Measurements from ENCODE around the gene LYSMD3.
"Not testable (repeated sequence)": the region's sequence is repeated elsewhere in the genome, so short reads cannot be mapped to it uniquely, and the experiment has no call there.

LYSMD3 gene

GRCh38 chr5:90529194-90529938 lies at the start of gene LYSMD3:
Gene LYSMD3, minus strand, starts transcription at chr5:90529584. Its CDS starts 4,295 bp downstream, at chr5:90525289.
- peaks cover 6% of the 10 kb centered on the region; the same call in 1 of the 2 replicates for H3K36me3 ChIP-seq (ENCODE audit: control insufficient read depth, insufficient read depth, low read length)
- H3K9me3 ChIP-seq (ENCODE audit: control insufficient read depth, insufficient read depth, low read length), result no peaks in the 10 kb centered on the region
- peak within 1 kb of the TSS; percentile 86 for H3K27ac ChIP-seq (ENCODE audit: low read depth, low read length)
- H3K4me1 ChIP-seq (ENCODE audit: control insufficient read depth, insufficient read depth, low read length), result peaks cover 18% of the 10 kb centered on the region
- H3K27me3 ChIP-seq (ENCODE audit: control insufficient read depth, insufficient read depth, low read length), result no peaks in the 10 kb centered on the region
- H3K9ac ChIP-seq (ENCODE audit: low read depth, low read length), result peak within 1 kb of the TSS; percentile 81
- H3K4me3 ChIP-seq (ENCODE audit: low read depth, low read length), result peak within 1 kb of the TSS; percentile 92

- peaks cover 27% of the 10 kb centered on the region for H3K4me1 ChIP-seq (ENCODE audit: control insufficient read depth, insufficient read depth, low read length)
- not testable (repeated sequence) for H3K36me3 ChIP-seq (ENCODE audit: control insufficient read depth, insufficient read depth, low read length); H3K9me3 ChIP-seq (ENCODE audit: control insufficient read depth, insufficient read depth, low read length); H3K9ac ChIP-seq (ENCODE audit: low read depth, low read length); H3K27me3 ChIP-seq (ENCODE audit: control insufficient read depth, insufficient read depth, low read length); H3K4me3 ChIP-seq (ENCODE audit: low read depth, low read length); H3K27ac ChIP-seq (ENCODE audit: low read depth, low read length)
Measured at GRCh38 chr5:90576566-90576965, 47.2 kb upstream of the LYSMD3 start.

- Histone ChIP-seq H3K36me3 (ENCODE audit: control insufficient read depth, insufficient read depth, low read length) (no peaks in the 10 kb centered on the region), H3K27me3 (ENCODE audit: control insufficient read depth, insufficient read depth, low read length) (no peaks in the 10 kb centered on the region)
Measured at GRCh38 chr5:90575712-90576111, 46.3 kb upstream of the LYSMD3 start.

GRCh38 chr5:90571147-90571773 lies 41.9 kb upstream of the LYSMD3 start:
- H3K27ac ChIP-seq (ENCODE audit: low read depth, low read length), result no peak overlapping the region
- H3K9ac ChIP-seq (ENCODE audit: low read depth, low read length), result no peak overlapping the region
- H3K27me3 ChIP-seq (ENCODE audit: control insufficient read depth, insufficient read depth, low read length), result no peaks in the 10 kb centered on the region
- peaks cover 11% of the 10 kb centered on the region for H3K9me3 ChIP-seq (ENCODE audit: control insufficient read depth, insufficient read depth, low read length)
- peaks cover 44% of the 10 kb centered on the region for H3K4me1 ChIP-seq (ENCODE audit: control insufficient read depth, insufficient read depth, low read length)
- no peaks in the 10 kb centered on the region; the same call in 1 of the 2 replicates for H3K36me3 ChIP-seq (ENCODE audit: control insufficient read depth, insufficient read depth, low read length)
- no peak overlapping the region for H3K4me3 ChIP-seq (ENCODE audit: low read depth, low read length)

More at GRCh38 chr5:90575712-90576111, 46.3 kb upstream of the LYSMD3 start:
- Histone ChIP-seq H3K4me1 (ENCODE audit: control insufficient read depth, insufficient read depth, low read length) (peaks cover 35% of the 10 kb centered on the region), H3K9me3 (ENCODE audit: control insufficient read depth, insufficient read depth, low read length) (peaks cover under 1% of the 10 kb centered on the region; the same call in 1 of the 2 replicates), H3K27ac (ENCODE audit: low read depth, low read length) (no peak overlapping the region), H3K4me3 (ENCODE audit: low read depth, low read length) (no peak overlapping the region), H3K9ac (ENCODE audit: low read depth, low read length) (no peak overlapping the region)

- H3K4me3 ChIP-seq (ENCODE audit: low read depth, low read length), result no peak overlapping the region
- no peaks in the 10 kb centered on the region for H3K27me3 ChIP-seq (ENCODE audit: control insufficient read depth, insufficient read depth, low read length)
- H3K4me1 ChIP-seq (ENCODE audit: control insufficient read depth, insufficient read depth, low read length), result peaks cover 47% of the 10 kb centered on the region
- H3K27ac ChIP-seq (ENCODE audit: low read depth, low read length), result no peak overlapping the region
- no peak overlapping the region for H3K9ac ChIP-seq (ENCODE audit: low read depth, low read length)
- no peaks in the 10 kb centered on the region; the same call in 1 of the 2 replicates for H3K36me3 ChIP-seq (ENCODE audit: control insufficient read depth, insufficient read depth, low read length)
- peaks cover 11% of the 10 kb centered on the region for H3K9me3 ChIP-seq (ENCODE audit: control insufficient read depth, insufficient read depth, low read length)
Measured at GRCh38 chr5:90570034-90570433, 40.6 kb upstream of the LYSMD3 start.

GRCh38 chr5:90569084-90569483 lies 39.7 kb upstream of the LYSMD3 start:
- Histone ChIP-seq H3K36me3 (ENCODE audit: control insufficient read depth, insufficient read depth, low read length) (no peaks in the 10 kb centered on the region; the same call in 1 of the 2 replicates), H3K9me3 (ENCODE audit: control insufficient read depth, insufficient read depth, low read length) (peaks cover 11% of the 10 kb centered on the region), H3K27ac (ENCODE audit: low read depth, low read length) (no peak overlapping the region), H3K4me1 (ENCODE audit: control insufficient read depth, insufficient read depth, low read length) (peaks cover 46% of the 10 kb centered on the region), H3K4me3 (ENCODE audit: low read depth, low read length) (no peak overlapping the region), H3K9ac (ENCODE audit: low read depth, low read length) (no peak overlapping the region), H3K27me3 (ENCODE audit: control insufficient read depth, insufficient read depth, low read length) (no peaks in the 10 kb centered on the region)

GRCh38 chr5:90565491-90565890 lies 36.1 kb upstream of the LYSMD3 start:
- Histone ChIP-seq H3K4me1 (ENCODE audit: control insufficient read depth, insufficient read depth, low read length) (peaks cover 56% of the 10 kb centered on the region), H3K9me3 (ENCODE audit: control insufficient read depth, insufficient read depth, low read length) (peaks cover 8% of the 10 kb centered on the region; the same call in 1 of the 2 replicates), H3K4me3 (ENCODE audit: low read depth, low read length) (no peak overlapping the region; the same call in 1 of the 2 replicates), H3K27me3 (ENCODE audit: control insufficient read depth, insufficient read depth, low read length) (no peaks in the 10 kb centered on the region), H3K27ac (ENCODE audit: low read depth, low read length) (no peak overlapping the region), H3K36me3 (ENCODE audit: control insufficient read depth, insufficient read depth, low read length) (no peaks in the 10 kb centered on the region; the same call in 1 of the 2 replicates), H3K9ac (ENCODE audit: low read depth, low read length) (no peak overlapping the region)

GRCh38 chr5:90563108-90563507 lies 33.7 kb upstream of the LYSMD3 start:
- Histone ChIP-seq H3K9me3 (ENCODE audit: control insufficient read depth, insufficient read depth, low read length) (no peaks in the 10 kb centered on the region; the same call in 1 of the 2 replicates), H3K9ac (ENCODE audit: low read depth, low read length) (no peak overlapping the region), H3K4me3 (ENCODE audit: low read depth, low read length) (peak overlapping the region; percentile 92), H3K4me1 (ENCODE audit: control insufficient read depth, insufficient read depth, low read length) (peaks cover 54% of the 10 kb centered on the region), H3K27me3 (ENCODE audit: control insufficient read depth, insufficient read depth, low read length) (no peaks in the 10 kb centered on the region), H3K36me3 (ENCODE audit: control insufficient read depth, insufficient read depth, low read length) (no peaks in the 10 kb centered on the region; the same call in 1 of the 2 replicates), H3K27ac (ENCODE audit: low read depth, low read length) (peak overlapping the region; percentile 73)

- Histone ChIP-seq H3K4me3 (ENCODE audit: low read depth, low read length) (peak overlapping the region; percentile 92), H3K27me3 (ENCODE audit: control insufficient read depth, insufficient read depth, low read length) (no peaks in the 10 kb centered on the region), H3K27ac (ENCODE audit: low read depth, low read length) (peak overlapping the region; percentile 73), H3K9ac (ENCODE audit: low read depth, low read length) (no peak overlapping the region), H3K9me3 (ENCODE audit: control insufficient read depth, insufficient read depth, low read length) (no peaks in the 10 kb centered on the region; the same call in 1 of the 2 replicates), H3K36me3 (ENCODE audit: control insufficient read depth, insufficient read depth, low read length) (no peaks in the 10 kb centered on the region), H3K4me1 (ENCODE audit: control insufficient read depth, insufficient read depth, low read length) (peaks cover 59% of the 10 kb centered on the region)
Measured at GRCh38 chr5:90562341-90562740, 33.0 kb upstream of the LYSMD3 start.

GRCh38 chr5:90561766-90562165 lies 32.4 kb upstream of the LYSMD3 start:
- peak overlapping the region; percentile 92; the same call in 1 of the 2 replicates for H3K4me3 ChIP-seq (ENCODE audit: low read depth, low read length)
- peak overlapping the region; percentile 73 for H3K27ac ChIP-seq (ENCODE audit: low read depth, low read length)
- no peaks in the 10 kb centered on the region; the same call in 1 of the 2 replicates for H3K9me3 ChIP-seq (ENCODE audit: control insufficient read depth, insufficient read depth, low read length)
- H3K4me1 ChIP-seq (ENCODE audit: control insufficient read depth, insufficient read depth, low read length), result peaks cover 65% of the 10 kb centered on the region
- H3K9ac ChIP-seq (ENCODE audit: low read depth, low read length), result no peak overlapping the region
- no peaks in the 10 kb centered on the region for H3K27me3 ChIP-seq (ENCODE audit: control insufficient read depth, insufficient read depth, low read length)
- no peaks in the 10 kb centered on the region for H3K36me3 ChIP-seq (ENCODE audit: control insufficient read depth, insufficient read depth, low read length)

- no peaks in the 10 kb centered on the region for H3K36me3 ChIP-seq (ENCODE audit: control insufficient read depth, insufficient read depth, low read length)
- H3K9ac ChIP-seq (ENCODE audit: low read depth, low read length), result no peak overlapping the region
- peaks cover 74% of the 10 kb centered on the region for H3K4me1 ChIP-seq (ENCODE audit: control insufficient read depth, insufficient read depth, low read length)
- peak overlapping the region; percentile 92 for H3K4me3 ChIP-seq (ENCODE audit: low read depth, low read length)
- no peaks in the 10 kb centered on the region for H3K9me3 ChIP-seq (ENCODE audit: control insufficient read depth, insufficient read depth, low read length)
- no peaks in the 10 kb centered on the region for H3K27me3 ChIP-seq (ENCODE audit: control insufficient read depth, insufficient read depth, low read length)
- peak overlapping the region; percentile 21 for H3K27ac ChIP-seq (ENCODE audit: low read depth, low read length)
Measured at GRCh38 chr5:90560771-90561170, 31.4 kb upstream of the LYSMD3 start.
